Measurements from ENCODE around the gene NUMA1. TPM values are rescaled to one million over a fixed set of nuclear protein-coding genes. Genes with fewer than 3 reads are reported as not detected.

NUMA1 gene
- total and polyA plus RNA-seq, 2 of the 13 experiments (the other 11 are each of a cell fraction or from before 2014, with no cell fraction given), result 57.3 to 60.2 TPM

DNA sequence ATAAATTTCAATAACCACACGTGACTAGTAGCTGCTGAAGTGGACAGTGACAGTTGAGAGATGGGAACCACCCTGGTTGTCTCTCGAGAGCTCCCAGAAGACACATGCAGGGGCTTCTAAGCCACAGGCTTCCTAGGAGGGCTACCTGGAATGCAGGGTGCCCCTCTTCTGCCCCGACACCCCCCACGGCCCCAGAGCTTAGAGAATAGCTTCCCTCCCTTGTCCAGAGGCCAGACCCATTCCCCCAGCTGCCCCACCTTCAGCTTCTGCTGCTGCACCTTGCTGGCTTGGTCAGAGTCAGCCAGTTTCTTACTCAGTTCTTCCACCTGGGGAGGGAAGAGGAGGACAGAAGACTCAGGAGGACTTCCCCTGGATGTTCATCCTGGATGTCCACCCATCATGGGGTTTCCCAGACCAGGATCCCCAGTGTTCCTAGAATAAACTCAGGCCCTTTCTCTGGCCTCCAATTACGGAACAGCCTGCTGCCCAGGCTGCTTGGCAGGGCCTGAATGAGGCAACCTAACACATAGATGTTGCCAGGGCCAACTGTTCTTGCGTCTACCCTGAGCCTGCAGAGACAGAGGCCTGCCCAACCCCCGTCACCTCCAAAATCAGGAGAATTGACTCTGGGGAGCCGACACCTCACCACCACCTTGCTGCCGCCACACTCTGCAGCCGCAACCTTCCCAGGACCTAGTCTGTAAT is 69.7 kb downstream of the NUMA1 start:
- peaks cover 69 to 98% of the 10 kb centered on the region in 2 experiments for H3K36me3 ChIP-seq (replicated peaks in 1 of 2; ENCODE audit: control insufficient read depth in 1 of 2, insufficient read depth in 2 of 2, low read length in 2 of 2)
- no peak for TF ChIP-seq JUNB (CRISPR knock-in tag; IDR thresholded peaks at IDR 0.05; ENCODE audit: borderline replicate concordance)
- TF ChIP-seq ASH2L (IDR thresholded peaks at IDR 0.05; ENCODE audit: insufficient read length, low read depth, low read length), result no peak
- TF ChIP-seq RERE (CRISPR knock-in tag; IDR thresholded peaks at IDR 0.05; ENCODE audit: low read depth), result no peak
- TF ChIP-seq ZSCAN25 (CRISPR knock-in tag; IDR thresholded peaks at IDR 0.05), result no peak
- no peak for TF ChIP-seq NR2F6 (IDR thresholded peaks at IDR 0.05)
- no peak for TF ChIP-seq NR2F6 (CRISPR knock-in tag; IDR thresholded peaks at IDR 0.05)
- no peak overlapping the region for H2AFZ ChIP-seq (ENCODE audit: low read length)
- intact Hi-C loops (cut with micrococcal nuclease; ENCODE audit: unreplicated experiment), result no loop called here
- no peak overlapping the region for H3K27ac ChIP-seq (ENCODE audit: extremely low read length, insufficient read depth, low read length)
- ATAC-seq (no peak), FAIRE-seq (no peak), DNase-seq (ENCODE audit: low spot score) (no peak)
- H3K4me1 ChIP-seq (ENCODE audit: insufficient read depth, low read length), result no peaks in the 10 kb centered on the region
- H3K4me3 ChIP-seq (replicated peaks in 1 of 3; ENCODE audit: insufficient read depth in 1 of 3, low read depth in 2 of 3, low read length in 3 of 3), result no peak overlapping the region
- no peaks in the 10 kb centered on the region for H4K20me1 ChIP-seq (ENCODE audit: insufficient read depth, low read length)
- CTCF ChIA-PET (ENCODE audit: low intra/inter-chr PET ratio, low total read pairs), result no interaction called here
- H3K9ac ChIP-seq (ENCODE audit: insufficient read depth, low read depth, low read length), result no peak overlapping the region
- POLR2A ChIA-PET, result no interaction called here
- no peak overlapping the region for H3K4me2 ChIP-seq (ENCODE audit: low read depth, low read length)
- H3K9me3 ChIP-seq (ENCODE audit: low read length), result no peaks in the 10 kb centered on the region
- in situ Hi-C loops (cut with HindIII; ENCODE audit: extremely low pct_ligation_motif_present, low pct_unique_long_range_greater_than_20kb), result no loop called here
- no TSS peak for BruUV-seq (replicated peaks)
- H3K27me3 ChIP-seq (ENCODE audit: control insufficient read depth in 1 of 2, insufficient read depth in 2 of 2, low read length in 2 of 2), result no peaks in the 10 kb centered on the region
- WGBS (ENCODE audit: low lambda C conversion rate), result 100% methylated on average over 7 of the region's 10 CpGs
- no peaks in the 10 kb centered on the region for H3K79me2 ChIP-seq (ENCODE audit: insufficient read depth, low read length)
